PC-3 (cell line): ENCODE results near the gene NFATC2IP. TPM values are rescaled to one million over a fixed set of nuclear protein-coding genes. Genes with fewer than 3 reads are reported as not detected.
"Not testable (repeated sequence)": the region's sequence is repeated elsewhere in the genome, so short reads cannot be mapped to it uniquely, and the experiment has no call there.

ENCODE experiments used
- ATAC-seq: fragments of 200-7000 bp; cut with Tn5 transposase; 2 replicates; pipeline ENCODE4 v1.9.1; 2020; ENCODE audit warnings: mild to moderate bottlenecking, moderate library complexity
- BruUV-seq: library from RNA; stranded (reverse); fragments of 400-500 nt; replicated peaks from 2 replicates; lab custom pipeline; 2021; lab: Mats Ljungman, UMichigan
- CTCF ChIA-PET: fragments of 300-600 bp; sonication (Branson Sonifier 250); formaldehyde crosslinking; loops from one replicate; lab custom pipeline; 2022; ENCODE audit warnings: antibody characterized with exemption; lab: Charles Lee
- POLR2A ChIA-PET: fragments of 300-600 bp; sonication (Branson Sonifier 250); formaldehyde crosslinking; loops from one replicate; lab custom pipeline; 2022; ENCODE audit warnings: antibody characterized with exemption; ENCODE audit not compliant: unreplicated experiment; lab: Charles Lee
- DNase-seq: peaks from one replicate; pipeline ENCODE4 v3.0.0-alpha.2; 2015
- H2AFZ ChIP-seq: fragments of 300-600 bp; sonication (generic); 2 replicates; pipeline ENCODE4 v1.6.0; 2016; ENCODE audit warnings: antibody characterized with exemption, low read length
- H3F3A ChIP-seq: fragments of 300-600 bp; sonication (generic); one replicate; pipeline ENCODE4 v1.6.0; 2017; ENCODE audit warnings: antibody characterized with exemption, low read length, control low read depth, mild to moderate bottlenecking; ENCODE audit not compliant: unreplicated experiment
- H3K27ac ChIP-seq: fragments of 300-600 bp; sonication (generic); 2 replicates; pipeline ENCODE4 v1.5.1; 2016; ENCODE audit warnings: mild to moderate bottlenecking, low read length
- H3K27me3 ChIP-seq: fragments of 300-600 bp; sonication (generic); 2 replicates; pipeline ENCODE4 v1.6.1; 2016; ENCODE audit warnings: low read length, mixed read lengths
- H3K36me3 ChIP-seq: fragments of 300-600 bp; sonication (generic); 2 replicates; pipeline ENCODE4 v1.6.1; 2016; ENCODE audit warnings: low read depth, mixed run types, low read length, mixed read lengths
- H3K4me1 ChIP-seq: fragments of 300-600 bp; sonication (generic); 2 replicates; pipeline ENCODE4 v1.5.1; 2016; ENCODE audit warnings: low read length; ENCODE audit not compliant: insufficient read depth
- H3K4me2 ChIP-seq: fragments of 300-600 bp; sonication (generic); 2 replicates; pipeline ENCODE4 v1.6.0; 2016; ENCODE audit warnings: low read length
- H3K4me3 ChIP-seq: fragments of 300-600 bp; sonication (generic); 2 replicates; pipeline ENCODE4 v1.5.1; 2016; ENCODE audit warnings: mild to moderate bottlenecking, low read length, mixed read lengths
- H3K79me2 ChIP-seq: fragments of 300-600 bp; sonication (generic); 2 replicates; pipeline ENCODE4 v1.6.1; 2017; ENCODE audit warnings: low read length, mixed read lengths
- H3K9ac ChIP-seq: fragments of 300-600 bp; sonication (generic); 2 replicates; pipeline ENCODE4 v1.6.0; 2016; ENCODE audit warnings: mild to moderate bottlenecking, low read length
- H3K9me2 ChIP-seq: fragments of 300-600 bp; sonication (generic); replicated peaks from 2 replicates; pipeline ENCODE4 v1.6.1; 2016; ENCODE audit warnings: mixed run types, low read length, mixed read lengths
- H3K9me3 ChIP-seq: fragments of 300-600 bp; sonication (generic); 2 replicates; pipeline ENCODE4 v1.6.1; 2016; ENCODE audit warnings: low read length, mixed read lengths
- H4K20me1 ChIP-seq: fragments of 300-600 bp; sonication (generic); 2 replicates; pipeline ENCODE4 v1.6.1; 2016; ENCODE audit warnings: low read length, mixed read lengths
- CTCF ChIP-seq: fragments of 300-600 bp; sonication (generic); conservative IDR thresholded peaks from 2 replicates; pipeline ENCODE4 v1.5.1; 2017; ENCODE audit warnings: antibody characterized with exemption, low read depth, mild to moderate bottlenecking, low read length
- EZH2 ChIP-seq: fragments of 300-600 bp; sonication (generic); IDR thresholded peaks from one replicate; pipeline ENCODE4 v1.6.1; 2017; ENCODE audit warnings: antibody characterized with exemption, mild to moderate bottlenecking, low read length; ENCODE audit not compliant: unreplicated experiment
- EZH2phosphoT487 ChIP-seq: fragments of 300-600 bp; sonication (generic); IDR thresholded peaks from 2 replicates; pipeline ENCODE4 v1.6.1; 2018; ENCODE audit warnings: mild to moderate bottlenecking, antibody characterized with exemption, low read length, borderline replicate concordance
- intact Hi-C: fragments of 100-400 bp; cut with micrococcal nuclease; formaldehyde crosslinking; loops from 2 replicates; pipeline ENCODE4 v1.9.0; 2023
- total RNA-seq: library from RNA; depleted of rRNA; stranded (reverse); fragments of >200 nt; gene quantifications from 2 replicates; pipeline ENCODE4 v1.2.3, GENCODE V29; 2014

The NFATC2IP gene
- total RNA-seq, 1 experiment from 2014 or later: 33.3 TPM

GRCh38 chr16:28964496-28964895 lies 13.8 kb downstream of the NFATC2IP start:
- H3K4me1 ChIP-seq: no peaks in the 10 kb centered on the region
- no peaks in the 10 kb centered on the region for H3F3A ChIP-seq
- H3K9ac ChIP-seq: no peak overlapping the region
- no peaks in the 10 kb centered on the region for H4K20me1 ChIP-seq
- H3K27me3 ChIP-seq: no peaks in the 10 kb centered on the region
- no peaks in the 10 kb centered on the region for H3K9me2 ChIP-seq
- no peak overlapping the region for H2AFZ ChIP-seq
- H3K9me3 ChIP-seq: no peaks in the 10 kb centered on the region
- ChIA-PET CTCF (no interaction called here), POLR2A (no interaction called here)
- intact Hi-C loops: no loop called here
- H3K36me3 ChIP-seq: no peaks in the 10 kb centered on the region; the same call in 1 of the 2 replicates
- DNase-seq (no peak), ATAC-seq (no peak)
- no peak overlapping the region for H3K4me2 ChIP-seq
- no peak overlapping the region for H3K4me3 ChIP-seq
- TF ChIP-seq EZH2 (no peak), CTCF (no peak), EZH2phosphoT487 (no peak)
- H3K79me2 ChIP-seq: no peaks in the 10 kb centered on the region
- no TSS peak for BruUV-seq
- H3K27ac ChIP-seq: no peak overlapping the region

GRCh38 chr16:28967156-28967555 lies 16.4 kb downstream of the NFATC2IP start:
- Histone ChIP-seq H3K27ac (no peak overlapping the region), H3K9me3 (no peaks in the 10 kb centered on the region), H3K36me3 (no peaks in the 10 kb centered on the region; the same call in 1 of the 2 replicates), H4K20me1 (no peaks in the 10 kb centered on the region), H3K79me2 (no peaks in the 10 kb centered on the region), H3K9me2 (no peaks in the 10 kb centered on the region), H3K4me2 (no peak overlapping the region), H3K9ac (no peak overlapping the region), H3K4me3 (no peak overlapping the region), H3F3A (no peaks in the 10 kb centered on the region), H3K4me1 (no peaks in the 10 kb centered on the region), H2AFZ (no peak overlapping the region), H3K27me3 (no peaks in the 10 kb centered on the region)
- DNase-seq (no peak), ATAC-seq (no peak)
- BruUV-seq: no TSS peak
- no peak for TF ChIP-seq CTCF
- no peak for TF ChIP-seq EZH2phosphoT487
- TF ChIP-seq EZH2: no peak
- POLR2A ChIA-PET: interaction anchor here (0.6 kb wide), 1 partner anchor 38 kb away, joined by 4 read pairs; no protein-coding TSS in a partner anchor
- intact Hi-C loops: no loop called here
- CTCF ChIA-PET: no interaction called here

GRCh38 chr16:28969696-28970095 lies 19.0 kb downstream of the NFATC2IP start:
- ATAC-seq, POLR2A ChIA-PET, BruUV-seq: not testable (repeated sequence)

More at GRCh38 chr16:28969696-28970095, 19.0 kb downstream of the NFATC2IP start:
- CTCF ChIA-PET, H3K27ac ChIP-seq, DNase-seq, H3K4me1 ChIP-seq, H3K4me3 ChIP-seq, H3K9me2 ChIP-seq, H3K79me2 ChIP-seq, H2AFZ ChIP-seq, H3F3A ChIP-seq, H3K4me2 ChIP-seq, H4K20me1 ChIP-seq, H3K9me3 ChIP-seq, intact Hi-C loops, H3K36me3 ChIP-seq, H3K9ac ChIP-seq, H3K27me3 ChIP-seq: not testable (repeated sequence)
